HTERT RPE-1 (cell line): Measurements from ENCODE around the gene GABRG1.

Source experiments
- in situ Hi-C: fragments of 300-500 bp; cut with MboI; formaldehyde crosslinking; loops from 4 replicates; pipeline ENCODE4 v1.14.3; 2020; ENCODE audit warnings: low sequenced_read_pairs

The GABRG1 gene

DNA sequence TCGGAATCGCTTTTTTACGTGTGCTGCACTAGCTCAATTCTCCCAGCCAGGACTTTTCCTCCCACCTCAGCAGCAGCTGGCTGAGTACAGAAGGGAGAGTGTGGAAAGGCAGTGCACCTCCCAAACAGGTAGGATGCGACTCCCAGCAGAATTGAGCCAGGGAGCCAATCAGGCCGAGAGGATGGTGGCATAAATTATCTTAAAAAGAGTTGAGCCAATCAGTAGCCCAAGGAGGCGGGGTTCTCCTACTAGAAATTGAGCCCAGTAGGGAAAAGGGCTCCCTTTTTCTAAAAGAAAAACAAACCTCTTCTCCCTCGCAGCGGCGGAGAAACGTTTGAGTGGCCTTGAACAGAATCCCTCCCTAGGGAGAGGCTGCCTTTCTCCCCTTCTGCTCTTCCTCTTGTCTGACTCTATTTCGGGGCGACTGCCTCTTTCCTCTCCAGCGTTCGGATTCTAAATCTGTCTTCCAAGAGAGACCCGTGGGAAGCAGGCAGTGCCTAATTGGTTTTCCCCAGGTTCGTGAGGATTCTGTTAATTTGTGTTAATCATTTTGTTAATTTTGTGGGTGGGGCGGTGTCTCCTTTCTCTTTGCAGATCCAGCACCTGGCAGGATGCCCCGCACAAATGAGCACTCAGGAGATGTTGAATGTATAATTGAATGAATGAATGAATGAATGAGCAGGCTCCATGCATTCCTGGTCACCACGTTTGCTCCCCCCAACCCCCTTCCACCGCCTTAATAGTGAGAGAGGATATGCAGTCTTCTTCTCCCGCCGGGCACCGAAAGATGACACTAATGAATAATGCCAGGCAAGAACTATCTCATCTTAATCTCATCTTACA lies at the start of gene GABRG1:
Gene GABRG1 (minus strand): TSS at position 142 of the 843 bp plus-strand sequence. CDS start 141 bp downstream, at position 1.
- in situ Hi-C loops, result no loop called here

DNA sequence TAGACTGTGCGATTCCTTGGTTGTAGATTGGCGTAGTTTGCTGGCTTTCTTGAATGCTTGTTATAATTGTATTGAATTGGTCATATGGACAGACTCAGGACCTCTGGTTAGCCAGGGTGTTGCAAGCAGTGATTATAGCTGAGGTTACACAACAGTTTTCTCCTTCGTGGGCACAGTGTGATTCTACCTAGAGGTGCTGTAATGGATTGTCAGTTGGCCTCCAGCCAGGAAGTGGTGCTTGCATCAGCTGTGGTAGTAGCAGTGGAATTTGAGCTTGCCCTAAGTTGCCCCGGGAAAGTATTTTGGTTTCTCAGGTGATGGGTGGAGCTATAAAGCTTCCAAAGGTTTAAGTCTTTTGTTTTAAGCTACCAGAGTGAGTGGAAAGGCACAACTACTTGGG lies 23.1 kb upstream of the GABRG1 start:
- in situ Hi-C loops, result no loop called here

GRCh38 chr4:46131498-46132057 lies 7.7 kb upstream of the GABRG1 start:
- in situ Hi-C loops, result no loop called here

DNA sequence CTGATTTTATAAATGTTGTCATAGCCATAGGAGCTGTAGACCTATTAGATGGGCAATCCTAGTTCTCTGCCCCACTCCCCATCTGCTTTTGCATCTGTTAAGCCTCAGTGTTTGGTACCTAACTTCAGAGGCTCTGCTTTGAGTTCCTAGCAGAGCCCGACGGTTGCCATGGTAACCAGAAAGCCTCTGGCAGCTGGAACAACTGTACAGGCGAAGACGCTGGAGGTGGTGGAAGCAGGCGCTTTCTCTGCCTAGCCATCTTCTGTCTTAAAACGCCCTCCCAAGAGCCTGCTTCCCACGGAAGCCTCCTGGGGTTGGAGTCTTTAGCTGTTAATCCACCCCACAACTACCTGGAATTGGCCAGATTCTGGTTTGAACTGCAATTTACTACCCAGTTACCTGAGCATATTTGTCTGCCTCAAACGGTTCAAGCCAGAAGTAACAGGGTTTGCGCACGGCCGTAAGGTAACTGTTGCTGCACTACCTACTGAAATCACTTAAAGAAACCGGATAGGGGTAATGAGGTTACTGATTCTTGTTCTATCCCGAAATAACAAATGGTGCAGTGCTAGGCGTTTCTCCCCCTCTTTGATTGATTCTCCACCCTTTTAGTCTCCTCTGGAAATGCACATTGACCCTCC lies 1.0 kb upstream of the GABRG1 start:
- in situ Hi-C loops, result no loop called here

DNA sequence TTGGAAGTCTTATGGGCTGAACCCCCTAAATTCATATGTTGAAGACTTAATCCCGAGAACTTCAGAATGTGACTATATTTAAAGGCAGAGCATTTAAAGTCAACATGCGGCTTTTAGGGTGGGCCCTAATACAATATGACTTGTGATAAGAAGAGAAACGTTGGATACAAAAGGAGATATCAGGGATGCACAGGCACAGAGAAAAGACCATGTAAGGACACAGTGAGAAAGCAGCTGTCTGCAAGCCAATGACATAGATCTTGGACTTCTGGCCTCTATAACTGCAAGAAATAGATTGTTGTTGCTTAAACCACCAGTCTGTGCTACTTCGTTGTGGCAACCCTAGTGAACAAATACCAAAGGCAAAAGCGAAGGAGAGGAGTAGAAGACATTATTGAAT lies 42.2 kb downstream of the GABRG1 start:
- in situ Hi-C loops, result no loop called here

GRCh38 chr4:46081248-46081647 lies 42.6 kb downstream of the GABRG1 start:
- in situ Hi-C loops, result no loop called here

GRCh38 chr4:46073778-46074177 lies 50.1 kb downstream of the GABRG1 start:
- in situ Hi-C loops, result no loop called here

- in situ Hi-C loops, result no loop called here
Observed at GRCh38 chr4:46051392-46051791, 72.5 kb downstream of the GABRG1 start.

DNA sequence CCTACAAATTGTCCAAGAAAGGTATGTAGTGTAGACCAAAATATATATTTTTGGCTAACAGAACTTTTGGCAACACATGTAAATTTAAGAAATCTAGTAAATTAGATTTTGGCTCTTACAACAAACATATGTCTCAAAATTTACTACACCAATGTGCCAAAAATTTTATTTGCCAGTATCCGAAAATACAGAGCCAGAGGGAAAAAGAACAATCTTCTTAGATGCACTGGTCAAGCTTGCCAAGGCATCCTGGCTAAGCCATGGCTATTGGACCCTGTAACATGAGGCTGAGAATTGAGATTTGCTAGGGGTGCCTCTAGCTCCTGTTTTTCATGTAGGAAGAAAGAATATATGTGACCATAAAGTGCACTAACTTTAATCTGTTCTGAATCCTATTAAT lies 91.8 kb downstream of the GABRG1 start:
- in situ Hi-C loops, result no loop called here

DNA sequence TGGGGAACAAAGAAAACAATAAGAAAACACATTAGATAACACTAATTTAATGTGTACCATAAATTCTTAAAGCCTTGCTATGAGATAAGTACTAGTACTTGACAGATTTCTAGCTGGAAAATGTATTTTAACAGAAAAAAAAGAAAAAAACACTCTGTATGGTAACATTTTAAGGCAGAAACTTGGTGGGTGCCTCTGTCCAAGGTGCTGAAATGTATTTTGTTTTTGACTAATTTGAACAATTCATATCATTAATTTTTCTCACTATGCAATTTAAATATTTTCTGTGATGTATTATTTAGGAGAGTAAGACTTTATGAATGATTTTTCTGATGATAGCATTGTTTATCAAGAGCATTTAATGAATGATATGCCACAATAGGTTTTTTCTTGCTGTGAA lies 107.5 kb downstream of the GABRG1 start:
- in situ Hi-C loops, result no loop called here

DNA sequence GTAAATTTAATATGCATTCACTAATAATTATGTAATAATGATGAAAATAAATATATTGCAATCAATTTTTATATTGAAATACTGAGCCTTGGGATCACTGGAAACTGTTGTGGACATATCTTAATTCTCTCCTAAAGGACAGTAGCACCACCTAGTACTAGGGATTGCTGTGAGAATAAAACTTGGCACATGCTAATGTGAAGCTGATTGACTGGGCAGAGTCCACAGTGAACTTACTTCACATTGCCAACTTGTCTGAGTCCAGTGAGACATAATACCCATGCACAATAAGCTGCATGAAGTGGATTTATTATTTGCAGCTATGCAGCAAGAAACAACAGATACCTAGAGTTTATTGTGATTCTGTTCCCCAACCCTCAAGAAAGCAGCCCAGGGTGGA lies 131.1 kb downstream of the GABRG1 start:
- in situ Hi-C loops, result no loop called here

GRCh38 chr4:45989775-45990174 lies 134.1 kb downstream of the GABRG1 start:
- in situ Hi-C loops, result no loop called here

- in situ Hi-C loops, result no loop called here
Observed at GRCh38 chr4:45987858-45988257, 136.0 kb downstream of the GABRG1 start.
